Measurements from ENCODE around the gene PCDHB16.
"Not testable (repeated sequence)": the region's sequence is repeated elsewhere in the genome, so short reads cannot be mapped to it uniquely, and the experiment has no call there.

PCDHB16 gene

DNA sequence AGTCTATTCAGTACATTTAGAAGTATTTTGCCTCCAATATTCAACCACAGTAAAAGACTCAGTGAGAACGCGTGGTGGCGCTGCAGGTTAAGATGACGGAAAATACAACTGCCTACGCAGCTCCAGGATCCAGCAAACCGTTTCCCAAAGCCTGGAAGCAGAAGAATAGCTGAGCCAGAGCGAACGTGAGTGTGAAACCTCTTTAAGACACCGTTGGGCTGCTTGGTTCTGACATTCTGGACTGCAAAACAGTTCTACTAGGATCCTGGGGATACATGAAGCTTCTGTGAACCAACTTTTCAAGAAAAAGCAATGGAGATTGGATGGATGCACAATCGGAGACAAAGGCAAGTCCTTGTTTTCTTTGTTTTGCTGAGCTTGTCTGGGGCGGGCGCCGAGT is at the start of gene PCDHB16:
PCDHB16 (plus strand) TSS at position 140 of the 400 bp plus-strand sequence; CDS start at position 313, 173 bp downstream.
- DNase-seq, result no peak

DNA sequence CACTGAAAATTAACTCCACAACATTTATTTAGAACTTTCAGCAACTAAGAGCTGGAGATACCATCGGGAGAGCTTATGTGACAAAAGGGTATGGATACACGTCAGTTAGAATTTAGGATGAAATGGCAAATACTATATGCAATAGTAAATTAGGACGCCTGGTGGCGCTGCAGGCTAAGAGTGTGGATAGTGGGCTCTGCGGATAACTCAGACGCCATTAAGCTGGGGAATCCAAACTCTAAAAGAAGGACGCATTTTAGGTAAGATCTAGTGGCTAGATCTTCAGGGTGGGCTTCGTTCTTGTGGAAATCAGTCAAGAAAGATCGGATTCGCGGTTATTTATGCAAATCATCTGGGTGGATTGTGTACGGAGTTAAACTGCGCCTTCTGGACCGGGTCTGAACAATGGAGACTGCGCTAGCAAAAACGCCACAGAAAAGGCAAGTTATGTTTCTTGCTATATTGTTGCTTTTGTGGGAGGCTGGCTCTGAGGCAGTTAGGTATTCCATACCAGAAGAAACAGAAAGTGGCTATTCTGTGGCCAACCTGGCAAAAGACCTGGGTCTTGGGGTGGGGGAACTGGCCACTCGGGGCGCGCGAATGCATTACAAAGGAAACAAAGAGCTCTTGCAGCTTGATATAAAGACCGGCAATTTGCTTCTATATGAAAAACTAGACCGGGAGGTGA is 47.0 kb upstream of the PCDHB16 start, which contains the start of gene PCDHB5:
PCDHB5 (plus strand) TSS at position 177 of the 688 bp plus-strand sequence; CDS start at position 406, 229 bp downstream.
- peak in 1 of 2 donors; percentile 2 for DNase-seq

DNA sequence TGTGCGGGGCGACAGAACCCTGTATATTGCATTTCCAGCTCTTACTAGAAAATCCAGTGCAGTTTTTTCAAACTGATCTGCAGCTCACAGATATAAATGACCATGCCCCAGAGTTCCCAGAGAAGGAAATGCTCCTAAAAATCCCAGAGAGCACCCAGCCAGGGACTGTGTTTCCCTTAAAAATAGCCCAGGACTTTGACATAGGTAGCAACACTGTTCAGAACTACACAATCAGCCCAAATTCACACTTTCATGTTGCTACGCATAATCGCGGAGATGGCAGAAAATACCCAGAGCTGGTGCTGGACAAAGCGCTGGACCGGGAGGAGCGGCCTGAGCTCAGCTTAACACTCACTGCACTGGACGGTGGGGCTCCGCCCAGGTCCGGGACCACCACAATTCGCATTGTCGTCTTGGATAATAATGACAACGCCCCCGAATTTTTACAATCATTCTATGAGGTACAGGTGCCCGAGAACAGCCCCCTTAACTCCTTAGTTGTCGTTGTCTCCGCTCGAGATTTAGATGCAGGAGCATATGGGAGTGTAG is 46.4 kb upstream of the PCDHB16 start:
- DNase-seq, result no peak

DNA sequence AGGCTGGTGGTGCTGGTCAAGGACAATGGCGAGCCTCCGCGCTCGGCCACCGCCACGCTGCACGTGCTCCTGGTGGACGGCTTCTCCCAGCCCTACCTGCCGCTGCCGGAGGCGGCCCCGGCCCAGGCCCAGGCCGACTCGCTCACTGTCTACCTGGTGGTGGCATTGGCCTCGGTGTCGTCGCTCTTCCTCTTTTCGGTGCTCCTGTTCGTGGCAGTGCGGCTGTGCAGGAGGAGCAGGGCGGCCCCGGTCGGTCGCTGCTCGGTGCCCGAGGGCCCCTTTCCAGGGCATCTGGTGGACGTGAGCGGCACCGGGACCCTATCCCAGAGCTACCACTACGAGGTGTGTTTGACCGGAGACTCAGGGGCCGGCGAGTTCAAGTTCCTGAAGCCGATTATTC is 44.8 kb upstream of the PCDHB16 start:
- DNase-seq, result not testable (repeated sequence)

DNA sequence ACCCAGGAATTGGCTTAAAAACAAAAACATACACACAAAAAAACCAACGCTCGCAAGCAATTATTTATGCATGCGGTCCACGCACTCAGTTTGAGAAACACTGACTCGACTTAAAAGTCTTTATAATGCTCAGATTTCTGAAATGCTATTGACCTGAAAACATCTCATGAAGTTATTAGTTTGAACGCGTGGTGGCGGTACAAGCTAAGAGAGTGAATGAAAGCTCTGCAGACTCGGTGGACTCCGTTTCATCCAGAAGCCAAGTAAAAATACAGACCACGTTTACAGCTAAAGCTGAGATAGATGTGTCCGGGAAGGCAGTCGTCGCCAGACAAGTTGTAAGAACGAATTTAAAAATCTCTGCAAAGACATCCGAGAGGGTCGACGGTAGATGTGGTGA is 32.4 kb upstream of the PCDHB16 start, which contains the start of gene PCDHB6:
PCDHB6 (plus strand) TSS at position 246 of the 400 bp plus-strand sequence. CDS start 201 bp downstream, outside the sequence.
- no peak for DNase-seq

GRCh38 chr5:141150224-141150992 is 31.8 kb upstream of the PCDHB16 start:
- DNase-seq, result no peak

- DNase-seq, result no peak
Observed at GRCh38 chr5:141150993-141151325, 31.2 kb upstream of the PCDHB16 start.

GRCh38 chr5:141151632-141152031 is 30.6 kb upstream of the PCDHB16 start:
- DNase-seq, result not testable (repeated sequence)

- not testable (repeated sequence) for DNase-seq
Observed at GRCh38 chr5:141152096-141152495, 30.1 kb upstream of the PCDHB16 start.

DNA sequence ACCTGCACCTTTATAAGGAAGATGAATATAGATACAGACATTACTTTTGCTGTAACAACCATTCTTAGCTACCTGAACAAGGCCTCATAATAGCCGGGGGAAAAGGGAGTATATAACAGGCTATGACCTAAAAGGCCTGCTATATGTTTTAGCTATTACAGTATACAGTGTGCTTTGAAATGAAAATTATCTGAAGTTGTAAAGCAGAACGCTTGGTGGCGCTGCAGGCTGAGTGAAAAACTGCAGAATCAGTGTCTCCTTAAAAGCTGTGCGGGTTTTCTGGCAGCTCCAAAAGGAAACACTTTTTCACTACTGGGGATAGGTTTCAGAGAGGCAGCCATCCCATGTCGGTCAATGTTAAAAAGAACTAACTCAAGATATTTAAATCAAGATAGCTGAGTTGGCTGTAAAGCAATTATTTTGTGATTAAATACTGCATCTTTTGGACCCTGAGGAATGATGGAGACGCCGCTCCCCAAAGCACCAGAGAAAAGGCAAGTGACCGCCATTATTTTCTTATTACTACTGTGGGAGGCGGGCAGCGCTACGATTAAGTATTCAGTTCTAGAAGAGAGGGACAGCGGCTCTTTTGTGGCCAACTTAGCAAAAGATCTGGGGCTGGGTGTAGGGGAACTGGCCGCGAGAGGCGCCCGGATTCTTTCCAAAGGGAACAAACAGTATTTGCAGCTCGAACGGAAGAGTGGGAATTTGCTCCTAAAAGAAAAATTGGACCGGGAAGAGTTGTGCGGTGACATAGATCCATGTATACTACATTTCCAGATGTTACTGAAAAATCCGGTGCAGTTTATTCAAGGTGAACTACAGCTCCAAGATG is 26.4 kb upstream of the PCDHB16 start:
- no peak for DNase-seq

DNA sequence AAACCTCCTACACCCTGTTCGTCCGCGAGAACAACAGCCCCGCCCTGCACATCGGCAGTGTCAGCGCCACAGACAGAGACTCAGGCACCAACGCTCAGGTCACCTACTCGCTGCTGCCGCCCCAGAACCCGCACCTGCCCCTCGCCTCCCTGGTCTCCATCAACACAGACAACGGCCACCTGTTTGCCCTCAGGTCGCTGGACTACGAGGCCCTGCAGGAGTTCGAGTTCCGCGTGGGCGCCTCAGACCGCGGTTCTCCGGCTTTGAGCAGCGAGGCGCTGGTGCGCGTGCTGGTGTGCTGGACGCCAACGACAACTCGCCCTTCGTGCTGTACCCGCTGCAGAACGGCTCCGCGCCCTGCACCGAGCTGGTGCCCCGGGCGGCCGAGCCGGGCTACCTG is 24.8 kb upstream of the PCDHB16 start:
- not testable (repeated sequence) for DNase-seq

GRCh38 chr5:141157901-141158300 is 24.3 kb upstream of the PCDHB16 start:
- not testable (repeated sequence) for DNase-seq

GRCh38 chr5:141172381-141173204 is 9.6 kb upstream of the PCDHB16 start, which contains the start of gene PCDHB7:
Gene PCDHB7, plus strand, starts transcription at chr5:141172644. Its CDS starts 192 bp downstream, at chr5:141172836.
- DNase-seq, result peak in 1 of 2 donors; percentile 10

DNA sequence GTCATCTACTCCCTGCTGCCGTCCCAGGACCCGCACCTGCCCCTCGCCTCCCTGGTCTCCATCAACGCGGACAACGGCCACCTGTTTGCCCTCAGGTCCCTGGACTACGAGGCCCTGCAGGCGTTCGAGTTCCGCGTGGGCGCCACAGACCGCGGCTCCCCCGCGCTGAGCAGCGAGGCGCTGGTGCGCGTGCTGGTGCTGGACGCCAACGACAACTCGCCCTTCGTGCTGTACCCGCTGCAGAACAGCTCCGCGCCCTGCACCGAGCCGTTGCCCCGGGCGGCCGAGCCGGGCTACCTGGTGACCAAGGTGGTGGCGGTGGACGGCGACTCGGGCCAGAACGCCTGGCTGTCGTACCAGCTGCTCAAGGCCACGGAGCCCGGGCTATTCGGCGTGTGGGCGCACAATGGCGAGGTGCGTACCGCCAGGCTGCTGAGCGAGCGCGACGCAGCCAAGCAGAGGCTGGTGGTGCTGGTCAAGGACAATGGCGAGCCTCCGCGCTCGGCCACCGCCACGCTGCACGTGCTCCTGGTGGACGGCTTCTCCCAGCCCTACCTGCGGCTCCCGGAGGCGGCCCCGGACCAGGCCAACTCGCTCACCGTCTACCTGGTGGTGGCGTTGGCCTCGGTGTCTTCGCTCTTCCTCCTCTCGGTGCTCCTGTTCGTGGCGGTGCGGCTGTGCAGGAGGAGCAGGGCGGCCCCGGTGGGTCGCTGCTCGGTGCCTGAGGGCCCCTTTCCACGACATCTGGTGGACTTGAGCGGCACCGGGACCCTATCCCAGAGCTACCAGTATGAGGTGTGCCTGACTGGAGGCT is 7.7 kb upstream of the PCDHB16 start:
- DNase-seq, result not testable (repeated sequence)

DNA sequence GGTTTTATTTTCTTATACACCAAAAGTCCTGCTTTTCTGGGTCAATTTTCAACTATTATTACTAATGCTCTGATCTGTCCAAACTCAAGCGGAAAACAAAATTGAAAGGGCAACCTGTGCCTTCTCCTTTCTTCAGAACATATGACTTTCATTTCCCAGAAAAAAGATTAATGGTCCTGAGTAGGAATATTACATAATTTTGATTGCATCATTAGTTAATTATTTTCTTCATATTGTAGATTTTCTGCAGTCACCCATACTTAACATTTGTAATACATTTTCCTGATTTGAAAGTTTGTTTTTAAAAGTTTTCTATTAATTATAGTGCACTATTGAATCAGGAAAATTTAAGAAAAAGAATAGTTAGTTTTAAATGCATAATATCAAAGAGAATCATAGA is 6.3 kb upstream of the PCDHB16 start:
- DNase-seq, result no peak

DNA sequence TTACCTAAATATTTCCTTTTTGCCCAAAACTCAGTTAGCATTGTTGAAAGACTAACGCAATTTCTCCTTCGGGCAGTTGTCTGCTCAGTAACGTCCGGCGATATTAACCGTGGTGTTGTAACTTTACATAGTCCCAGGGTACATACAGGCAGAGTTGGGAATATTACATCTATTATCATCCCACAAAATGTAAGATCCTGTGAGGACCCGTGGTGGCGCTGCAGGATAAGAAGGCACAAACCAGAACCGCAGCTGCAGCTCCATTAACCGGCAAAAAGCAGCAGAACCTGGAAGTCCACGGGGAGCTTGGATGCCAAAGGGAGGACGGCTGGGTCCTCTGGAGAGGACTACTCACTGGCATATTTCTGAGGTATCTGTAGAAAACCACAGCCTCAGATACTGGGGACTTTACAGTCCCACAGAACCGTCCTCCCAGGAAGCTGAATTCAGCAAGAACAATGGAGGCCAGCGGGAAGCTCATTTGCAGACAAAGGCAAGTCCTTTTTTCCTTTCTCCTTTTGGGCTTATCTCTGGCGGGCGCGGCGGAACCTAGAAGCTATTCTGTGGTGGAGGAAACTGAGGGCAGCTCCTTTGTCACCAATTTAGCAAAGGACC is 4.5 kb upstream of the PCDHB16 start, which contains the start of gene PCDHB8:
PCDHB8 (plus strand) TSS at position 214 of the 615 bp plus-strand sequence; CDS start at position 459, 245 bp downstream.
- DNase-seq, result not testable (repeated sequence)

DNA sequence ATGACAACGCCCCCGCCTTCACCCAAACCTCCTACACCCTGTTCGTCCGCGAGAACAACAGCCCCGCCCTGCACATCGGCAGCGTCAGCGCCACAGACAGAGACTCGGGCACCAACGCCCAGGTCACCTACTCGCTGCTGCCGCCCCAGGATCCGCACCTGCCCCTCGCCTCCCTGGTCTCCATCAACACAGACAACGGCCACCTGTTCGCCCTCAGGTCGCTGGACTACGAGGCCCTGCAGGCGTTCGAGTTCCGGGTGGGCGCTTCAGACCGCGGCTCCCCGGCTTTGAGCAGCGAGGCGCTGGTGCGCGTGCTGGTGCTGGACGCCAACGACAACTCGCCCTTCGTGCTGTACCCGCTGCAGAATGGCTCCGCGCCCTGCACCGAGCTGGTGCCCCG is 2.8 kb upstream of the PCDHB16 start:
- not testable (repeated sequence) for DNase-seq

DNA sequence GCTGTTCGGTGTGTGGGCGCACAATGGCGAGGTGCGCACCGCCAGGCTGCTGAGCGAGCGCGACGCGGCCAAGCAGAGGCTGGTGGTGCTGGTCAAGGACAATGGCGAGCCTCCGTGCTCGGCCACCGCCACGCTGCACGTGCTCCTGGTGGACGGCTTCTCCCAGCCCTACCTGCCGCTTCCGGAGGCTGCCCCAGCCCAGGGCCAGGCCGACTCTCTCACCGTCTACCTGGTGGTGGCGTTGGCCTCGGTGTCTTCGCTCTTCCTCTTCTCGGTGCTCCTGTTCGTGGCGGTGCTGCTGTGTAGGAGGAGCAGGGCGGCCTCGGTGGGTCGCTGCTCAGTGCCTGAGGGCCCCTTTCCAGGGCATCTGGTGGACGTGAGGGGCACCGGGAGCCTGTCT is 2.3 kb upstream of the PCDHB16 start:
- DNase-seq, result not testable (repeated sequence)

GRCh38 chr5:141180313-141180712 is 1.9 kb upstream of the PCDHB16 start:
- no peak for DNase-seq

Data from CD4-positive, alpha-beta T cell treated with Interleukin-1 beta for 1 hour (primary cell).